ENCODE results near the gene ALOXE3.
"Not testable (repeated sequence)": the region's sequence is repeated elsewhere in the genome, so short reads cannot be mapped to it uniquely, and the experiment has no call there.

Gene ALOXE3

GRCh38 chr17:8073627-8074484 is 44.5 kb downstream of the ALOXE3 start:
- DNase-seq: peak in 25 of 51 donors; percentile 5 to 62 (median 18)

GRCh38 chr17:8072729-8073461 is 45.4 kb downstream of the ALOXE3 start:
- no peak for DNase-seq

DNA sequence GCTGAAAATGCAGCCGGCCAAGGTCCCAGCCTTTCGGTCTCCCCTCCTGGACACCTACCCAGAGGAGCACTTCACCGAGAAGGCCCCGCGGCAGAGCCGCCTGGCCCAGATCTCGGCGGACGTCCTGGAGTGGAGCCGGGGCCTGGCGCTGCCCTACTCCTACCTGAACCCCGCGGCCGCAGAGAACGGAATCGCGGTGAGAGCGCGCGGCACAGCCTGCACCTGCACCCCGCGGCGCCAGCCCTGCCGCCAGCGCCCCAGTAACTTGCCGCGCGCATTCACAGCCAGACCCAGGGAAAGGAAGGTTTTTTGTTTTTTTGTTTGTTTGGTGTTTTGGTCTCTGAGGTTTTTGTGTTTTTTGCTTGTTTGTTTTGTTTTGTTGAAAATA is 46.0 kb downstream of the ALOXE3 start:
- DNase-seq: no peak

DNA sequence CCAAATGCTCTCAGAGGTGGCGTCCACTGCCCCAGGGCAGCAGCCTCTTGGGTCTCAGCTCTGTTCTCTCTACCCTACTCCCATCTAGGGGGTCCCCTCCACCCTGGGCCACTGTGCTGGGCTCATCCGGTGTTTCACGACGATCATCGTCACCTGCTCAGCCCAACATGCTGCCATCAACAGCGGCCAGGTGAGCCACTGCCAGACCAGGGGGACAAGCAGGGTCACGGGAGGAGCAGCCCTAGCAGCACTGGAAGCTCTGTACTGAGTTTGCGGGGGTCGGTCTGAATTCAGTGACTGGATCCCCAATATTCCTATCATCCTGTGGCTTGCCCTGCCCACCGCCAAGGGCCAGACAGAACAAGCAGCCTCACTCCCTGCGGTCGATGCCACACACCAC is 46.8 kb downstream of the ALOXE3 start:
- DNase-seq: no peak

- DNase-seq: no peak
Measured at GRCh38 chr17:8069587-8069860, 48.8 kb downstream of the ALOXE3 start.

DNA sequence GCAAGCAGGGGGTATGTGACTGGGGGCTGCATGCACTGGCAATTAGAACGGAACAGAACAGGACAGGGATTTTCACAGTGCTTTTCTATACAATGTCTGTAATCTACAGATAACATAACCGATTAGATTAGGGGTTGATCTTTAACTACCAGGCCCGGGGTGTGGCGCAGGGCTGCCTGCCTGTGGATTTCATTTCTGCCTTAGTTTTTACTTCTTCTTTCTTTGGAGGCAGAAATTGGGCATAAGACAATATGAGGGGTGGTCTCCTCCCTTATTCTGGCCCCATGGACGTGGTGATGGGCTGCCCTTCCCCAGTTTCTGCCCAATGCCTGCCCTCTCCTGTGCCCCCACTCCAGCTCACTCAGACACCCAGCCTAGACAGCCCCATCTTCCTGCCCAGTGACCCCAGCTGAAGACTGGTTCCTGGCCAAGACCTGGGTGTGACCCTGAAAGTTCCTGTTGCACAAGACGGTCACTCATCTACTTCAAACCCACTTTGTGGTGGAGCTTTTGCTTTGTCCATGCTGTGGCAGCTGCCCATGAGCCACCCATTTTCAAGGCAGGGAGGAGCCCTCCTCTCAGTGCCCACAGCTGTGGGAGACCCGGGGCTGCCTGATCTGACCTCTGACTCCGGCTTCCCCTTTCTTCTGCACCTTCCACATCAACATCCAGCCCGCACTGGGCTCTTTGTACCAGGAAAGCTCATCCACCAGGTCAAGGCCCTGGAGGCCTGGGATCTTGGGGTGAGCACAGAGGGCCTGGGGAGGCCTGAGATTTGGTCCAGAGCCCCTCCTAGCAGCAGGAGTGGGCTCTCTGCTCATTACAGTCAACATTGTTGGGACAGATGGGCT is 49.4 kb downstream of the ALOXE3 start:
- DNase-seq: no peak

DNA sequence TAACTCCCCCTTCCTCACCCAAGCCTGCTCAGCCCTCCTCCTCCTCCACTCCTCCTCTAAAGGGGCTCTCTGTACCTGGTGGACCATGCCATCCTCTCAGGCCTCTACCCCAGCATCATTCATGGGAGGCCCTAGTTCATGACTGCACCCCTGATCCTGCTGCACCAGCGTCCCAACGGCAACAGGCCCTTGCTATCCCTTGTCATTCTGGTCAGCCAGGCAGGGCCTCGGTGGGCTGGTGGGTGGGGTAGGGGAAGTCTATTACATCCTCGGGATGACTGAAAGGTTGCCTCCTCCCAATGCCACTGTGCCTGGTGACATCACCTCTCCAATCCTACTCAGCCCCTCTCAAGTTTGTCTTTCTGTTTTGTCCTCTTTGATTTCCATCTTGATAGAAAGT is 50.5 kb downstream of the ALOXE3 start:
- DNase-seq: no peak

GRCh38 chr17:8066841-8067775 is 51.2 kb downstream of the ALOXE3 start:
- no peak for DNase-seq

DNA sequence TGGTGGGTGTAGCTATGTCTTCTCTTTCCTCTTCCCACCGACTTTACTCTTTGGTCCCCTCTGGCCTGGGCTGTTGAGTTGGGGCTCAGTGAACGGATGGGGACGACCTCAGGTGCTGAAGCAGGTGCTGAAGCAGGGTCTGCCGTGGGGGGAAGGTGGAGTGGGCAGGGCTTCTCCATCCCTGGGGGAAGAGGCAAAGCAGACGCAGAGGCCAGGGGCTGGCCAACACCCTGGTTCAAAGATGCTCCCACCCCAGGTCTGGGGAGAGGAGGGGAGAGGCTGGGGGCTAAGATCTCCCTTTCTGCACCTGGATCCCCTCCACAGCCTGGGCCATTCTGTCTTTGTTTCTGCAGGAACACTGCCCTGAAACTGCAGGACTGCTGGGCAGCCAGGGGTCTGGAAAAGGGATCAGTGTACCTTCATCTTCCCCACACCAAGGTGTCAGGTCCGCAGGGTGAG is 53.7 kb downstream of the ALOXE3 start:
- DNase-seq: no peak

DNA sequence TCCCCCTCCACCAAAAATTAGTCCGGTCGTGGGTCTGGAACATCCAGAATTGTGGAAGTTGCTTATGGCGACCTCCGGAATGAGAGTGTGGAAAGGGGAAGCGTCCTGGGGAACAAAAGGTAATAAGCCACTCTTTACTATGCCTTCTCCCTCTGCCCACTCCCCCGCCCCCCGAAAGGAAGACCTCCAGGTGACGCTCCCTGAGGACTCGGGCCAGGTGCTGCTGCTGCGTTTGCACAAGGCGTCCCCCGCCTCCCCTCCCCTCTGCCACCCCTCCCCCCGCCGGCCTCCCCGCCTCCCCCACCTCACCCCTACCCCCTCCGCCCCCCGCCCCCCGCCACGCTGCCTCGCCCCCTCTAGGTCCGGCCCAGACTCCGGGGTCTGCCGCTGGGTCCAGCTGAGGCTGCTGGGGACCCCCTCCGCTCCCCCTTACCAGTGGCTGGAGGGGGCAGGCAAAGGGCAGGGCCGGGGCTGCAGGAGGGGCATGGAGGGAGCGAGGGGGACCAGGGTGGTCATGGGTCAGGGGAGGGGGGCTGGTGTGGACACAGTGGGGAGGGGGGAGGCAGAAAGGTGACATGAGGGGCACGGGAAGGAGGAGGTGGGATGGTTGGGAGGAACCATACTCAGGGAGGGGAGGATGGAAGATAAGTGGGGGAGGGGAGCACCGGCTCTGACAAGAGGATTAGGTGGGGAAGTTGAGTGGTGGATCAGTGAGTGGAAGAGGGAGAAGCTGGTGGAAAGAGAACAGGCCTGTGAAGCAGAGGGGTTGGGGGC is 54.4 kb downstream of the ALOXE3 start:
- no peak for DNase-seq

DNA sequence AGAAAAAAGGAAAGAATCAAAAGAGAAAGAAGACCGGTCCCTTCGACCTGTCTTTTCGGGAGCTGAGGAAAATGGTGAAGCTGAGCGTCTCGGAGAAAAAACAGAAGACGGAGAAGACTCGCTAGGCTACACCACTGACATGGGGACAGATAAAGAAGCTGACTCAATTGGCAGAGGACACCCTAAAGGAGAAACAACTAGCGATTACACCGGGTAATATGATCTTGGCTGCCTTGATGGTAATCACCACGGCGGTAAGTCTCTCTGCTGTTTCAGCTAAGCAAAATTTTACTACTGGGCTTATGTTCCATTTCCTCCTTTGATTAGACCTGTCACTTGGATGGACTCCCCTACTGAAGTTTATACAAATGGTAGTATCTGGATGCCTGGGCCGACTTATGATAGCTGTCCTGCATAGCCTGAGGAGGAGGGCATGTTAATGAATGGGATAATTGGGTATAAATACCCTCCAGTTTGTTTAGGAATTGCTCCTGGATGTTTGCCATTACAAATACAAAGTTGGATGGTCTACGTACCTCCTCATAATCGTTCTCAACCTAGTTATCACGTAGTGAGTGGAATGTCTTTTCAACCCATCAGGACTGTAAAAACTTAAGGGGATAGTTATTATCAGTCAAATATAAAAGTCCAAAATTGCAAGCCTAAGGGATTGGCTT is 55.4 kb downstream of the ALOXE3 start:
- DNase-seq: no peak

DNA sequence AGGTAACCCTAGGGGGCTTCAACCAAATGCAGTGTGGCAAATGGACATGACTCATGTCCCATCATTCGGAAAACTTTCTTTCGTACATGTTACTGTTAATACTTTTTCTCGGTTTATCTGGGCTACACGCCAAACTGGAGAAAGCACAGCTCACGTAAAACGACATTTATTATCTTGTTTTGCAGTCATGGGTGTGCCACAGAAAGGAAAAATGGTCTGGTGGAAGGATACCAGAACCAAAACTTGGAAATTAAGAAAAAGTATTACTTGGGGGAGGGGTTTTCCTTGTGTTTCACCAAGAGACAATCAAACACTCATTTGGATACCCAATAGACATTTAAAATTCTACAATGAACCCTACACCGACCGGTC is 55.9 kb downstream of the ALOXE3 start:
- no peak for DNase-seq

DNA sequence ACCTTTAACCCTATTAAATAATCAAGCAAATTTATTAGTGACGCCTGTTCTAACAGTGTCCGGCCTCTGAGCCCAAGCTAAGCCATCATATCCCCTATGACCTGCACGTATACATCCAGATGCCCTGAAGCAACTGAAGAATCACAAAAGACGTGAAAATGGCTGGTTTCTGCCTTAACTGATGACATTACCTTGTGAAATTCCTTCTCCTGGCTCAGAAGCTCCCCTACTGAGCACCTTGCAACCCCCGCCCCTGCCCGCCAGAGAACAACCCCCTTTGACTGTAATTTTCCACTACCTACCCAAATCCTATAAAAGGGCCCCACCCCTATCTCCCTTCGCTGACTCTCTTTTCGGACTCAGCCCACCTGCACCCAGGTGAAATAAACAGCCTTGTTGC is 56.5 kb downstream of the ALOXE3 start:
- DNase-seq: not testable (repeated sequence)

DNA sequence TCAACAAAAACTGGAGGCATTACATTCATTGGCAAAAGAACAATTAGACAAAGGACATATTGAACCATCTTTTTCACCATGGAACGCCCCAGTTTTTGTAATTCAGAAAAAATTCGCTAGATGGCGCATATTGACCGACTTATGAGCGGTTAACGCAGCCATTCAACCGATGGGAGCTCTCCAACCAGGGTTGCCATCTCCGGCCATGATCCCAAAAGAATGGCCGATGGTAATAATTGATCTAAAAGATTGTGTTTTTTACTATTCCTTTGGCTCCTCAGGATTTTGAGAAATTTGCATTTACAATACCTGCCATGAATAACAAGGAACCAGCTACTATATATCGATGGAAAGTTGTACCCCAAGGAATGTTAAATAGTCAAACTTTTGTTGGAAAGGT is 58.0 kb downstream of the ALOXE3 start:
- DNase-seq: peak in 28 of 51 donors; percentile 3 to 81 (median 31)

DNA sequence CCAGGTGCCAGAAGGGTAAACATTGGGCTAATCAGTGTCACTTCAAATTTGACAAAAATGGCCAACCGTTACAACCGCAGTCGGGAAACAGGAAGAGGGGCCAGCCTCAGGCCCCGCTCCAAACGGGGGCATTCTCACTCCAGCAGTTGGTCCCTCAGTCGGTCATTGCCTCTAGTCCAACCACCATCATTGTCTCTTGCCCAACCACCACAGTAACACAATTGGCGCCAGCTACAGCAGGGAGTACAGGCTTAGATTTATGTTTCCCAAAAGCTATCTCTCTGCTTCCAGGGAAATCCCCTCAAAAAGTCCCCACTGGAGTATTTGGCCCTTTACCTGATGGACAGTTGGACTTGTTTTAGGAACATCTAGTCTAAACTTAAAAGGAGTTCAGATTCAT is 59.2 kb downstream of the ALOXE3 start:
- DNase-seq: no peak

DNA sequence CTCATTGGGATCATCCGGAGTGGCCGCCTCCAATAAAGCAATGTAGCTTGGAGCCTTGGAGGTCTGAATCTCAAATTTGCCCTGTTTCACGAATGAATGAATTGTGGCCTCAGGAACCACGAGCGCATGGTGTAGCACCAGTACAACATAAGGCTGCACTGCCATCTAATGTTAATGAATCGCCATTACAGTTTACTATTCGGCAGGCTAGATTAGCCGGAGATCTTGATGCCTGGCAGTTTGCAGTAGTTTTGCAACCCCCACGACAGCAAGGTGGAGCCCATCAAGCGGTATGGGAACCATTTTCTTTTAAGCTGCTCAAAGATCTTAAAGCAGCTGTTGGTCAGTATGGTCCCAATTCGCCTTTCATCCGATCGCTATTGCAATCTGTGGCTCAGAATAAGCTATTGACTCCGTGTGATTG is 60.6 kb downstream of the ALOXE3 start:
- peak in 23 of 51 donors; percentile 7 to 74 (median 31) for DNase-seq

DNA sequence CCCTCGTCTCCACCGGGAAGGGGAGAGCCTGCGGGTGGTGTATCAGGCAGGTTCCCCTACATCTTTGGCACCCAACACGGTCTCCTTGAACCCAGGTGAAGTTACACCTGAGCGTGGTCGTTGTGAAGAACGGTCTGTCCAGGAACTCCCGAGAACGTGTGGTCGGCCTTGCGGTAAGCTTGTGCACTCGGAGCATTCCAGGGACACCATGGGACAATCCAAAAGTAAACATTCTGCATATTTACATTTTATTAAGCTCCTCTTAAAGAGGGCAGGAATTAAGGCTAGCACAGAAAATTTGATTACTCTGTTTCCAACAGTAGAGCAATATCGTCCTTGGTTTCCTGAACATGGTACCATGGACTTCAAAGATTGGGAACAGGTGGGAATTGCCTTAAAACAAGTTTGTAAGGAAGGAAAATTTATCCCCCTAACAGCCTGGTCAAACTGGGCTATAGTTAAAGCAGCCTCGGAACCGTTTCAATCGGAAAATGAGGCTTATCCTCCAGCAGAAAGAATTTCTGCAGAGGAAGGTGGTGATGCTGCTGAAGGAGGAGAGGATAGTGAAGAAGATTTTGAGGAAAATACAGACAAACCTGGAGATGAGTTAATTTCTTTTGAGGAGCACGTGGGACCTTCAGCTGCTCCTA is 61.2 kb downstream of the ALOXE3 start:
- DNase-seq: no peak

DNA sequence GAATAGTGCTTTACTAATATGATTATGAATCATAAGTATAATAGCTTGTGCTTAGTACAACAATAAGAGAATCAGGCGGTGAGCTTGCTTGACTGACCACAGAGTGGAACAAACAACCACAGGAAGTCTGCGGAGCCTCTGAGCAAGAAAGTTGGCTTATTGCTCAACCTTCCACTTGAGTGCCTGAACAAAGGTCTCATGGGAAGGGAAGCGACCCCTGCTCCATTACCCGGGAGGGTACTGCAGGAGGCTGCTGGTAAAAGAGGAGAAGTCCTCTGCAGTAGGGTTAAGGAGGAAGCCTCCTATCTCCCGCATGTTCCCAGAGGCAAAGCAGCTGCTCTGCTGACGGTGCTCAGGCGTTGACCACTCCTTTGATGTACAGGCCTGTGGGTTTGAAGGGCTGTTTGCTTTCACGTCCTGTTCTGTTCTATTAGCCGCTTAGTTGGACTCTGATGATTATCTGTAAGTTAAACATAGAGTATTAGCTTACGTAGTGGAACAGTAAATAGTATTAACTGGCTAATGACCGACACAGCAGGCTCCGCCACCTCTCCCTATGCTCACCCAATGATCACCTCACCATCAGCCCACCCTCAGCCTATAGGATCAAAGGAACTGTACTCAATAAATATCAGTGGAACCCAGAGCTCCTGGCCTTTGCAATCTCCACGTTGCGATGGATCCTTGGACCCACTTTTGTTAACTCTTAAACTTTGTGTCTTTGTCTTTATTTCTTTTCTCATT is 61.9 kb downstream of the ALOXE3 start:
- DNase-seq: peak in 18 of 51 donors; percentile 7 to 58 (median 27)

All from hypothalamus (tissue), 51 donors.